Esophagus muscularis mucosa (tissue), 4 donors: ENCODE measurements around the gene RNF217.

ENCODE experiments used
- CTCF ChIP-seq, 3 experiments: fragments of 200-600 bp in 2 of 3; fragments of 450-650 bp in 1 of 3; sonication (generic) in 2 of 3; IDR thresholded peaks; one replicate each; pipeline ENCODE4 v1.5.1; 2017 to 2019; ENCODE audit warnings: antibody characterized with exemption in 3 of 3, mild to moderate bottlenecking in 2 of 3, moderate library complexity in 1 of 3
- EP300 ChIP-seq: sonication (generic); formaldehyde crosslinking; IDR thresholded peaks from one replicate; pipeline ENCODE4 v1.6.1; 2017; ENCODE audit warnings: antibody characterized with exemption
- POLR2A ChIP-seq: fragments of 450-650 bp; IDR thresholded peaks from one replicate; pipeline ENCODE4 v1.6.1; 2017; ENCODE audit warnings: antibody characterized with exemption, moderate library complexity, mild to moderate bottlenecking, low read depth
- POLR2AphosphoS5 ChIP-seq, 2 donors: sonication (generic); formaldehyde crosslinking; IDR thresholded peaks; one replicate each; pipeline ENCODE4 v1.6.1; 2017; ENCODE audit warnings: antibody characterized with exemption in 2 of 2

GRCh38 chr6:125046107-125046925 is 84.1 kb downstream of the RNF217 start:
- TF ChIP-seq CTCF (IDR thresholded peaks at IDR 0.05), result no peak
- no peak for TF ChIP-seq POLR2A
- no peak for TF ChIP-seq EP300
- TF ChIP-seq POLR2AphosphoS5 (IDR thresholded peaks at IDR 0.05), result no peak
